Measurements from ENCODE around the gene CLOCK. TPM values are rescaled to one million over a fixed set of nuclear protein-coding genes. Genes with fewer than 3 reads are reported as not detected.

Gene CLOCK
- total and polyA plus RNA-seq, 9 of the 15 experiments (the other 6 are each of a cell fraction or from before 2014, with no cell fraction given): 3.7 to 14.4 (median 9.4) TPM

DNA sequence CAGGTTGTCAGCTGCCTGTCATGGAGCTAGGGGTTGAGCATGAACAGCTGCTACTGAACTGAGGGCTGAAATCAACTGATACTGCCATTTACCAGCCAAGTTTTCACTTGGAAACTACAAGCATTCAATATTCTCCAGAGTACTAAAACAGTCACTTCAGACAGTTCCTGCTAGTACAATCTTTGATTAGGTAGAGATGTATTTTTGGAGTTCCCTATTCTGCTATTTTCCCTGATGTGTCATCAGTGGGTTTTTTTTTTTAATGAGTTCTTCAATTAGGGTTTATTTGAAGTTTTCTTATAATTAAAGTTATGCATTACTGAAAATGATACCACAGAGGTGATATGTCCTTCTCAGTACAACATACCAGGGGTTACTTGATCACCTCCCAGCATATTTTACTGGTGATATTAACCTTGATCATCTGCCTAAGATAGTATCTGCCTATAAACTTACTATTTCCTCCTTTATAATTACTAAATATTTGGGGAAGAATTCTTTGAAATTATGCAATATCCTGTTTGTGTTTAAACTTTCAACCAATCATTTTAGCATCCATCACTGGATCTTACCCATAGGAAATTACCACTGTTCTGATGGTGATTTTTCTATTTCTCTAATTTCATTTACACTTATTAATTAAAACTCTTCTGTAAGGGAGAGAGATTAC lies 31.8 kb upstream of the CLOCK start:
- FAIRE-seq (no peak), DNase-seq (ENCODE audit: extremely low read depth in 1 of 4, low spot score in 3 of 4) (no peak), ATAC-seq (no peak)
- Histone ChIP-seq H3K27me3 (ENCODE audit: control insufficient read depth in 2 of 2, insufficient read depth in 2 of 2, low read length in 2 of 2) (no peaks in the 10 kb centered on the region), H3K4me2 (ENCODE audit: insufficient read depth, low read length) (no peak overlapping the region), H3K27ac (ENCODE audit: extremely low read depth, low read depth, low read length) (no peak overlapping the region), H3K79me2 (ENCODE audit: control insufficient read depth, insufficient read depth, low read length) (no peaks in the 10 kb centered on the region), H3K9me1 (ENCODE audit: control insufficient read depth, insufficient read depth, low read length) (no peaks in the 10 kb centered on the region), H3K4me1 (replicated peaks in 1 of 2; ENCODE audit: control insufficient read depth in 2 of 2, insufficient read depth in 2 of 2, low read length in 2 of 2) (no peaks in the 10 kb centered on the region), H2AFZ (ENCODE audit: low read depth, low read length) (no peak overlapping the region), H3K9ac (ENCODE audit: insufficient read depth in 1 of 2, low read depth in 2 of 2, low read length in 2 of 2) (no peak overlapping the region), H3K36me3 (ENCODE audit: control insufficient read depth, insufficient read depth, low read length) (peaks cover 10% of the 10 kb centered on the region; the same call in 2 of the 3 replicates), H4K20me1 (replicated peaks; ENCODE audit: control insufficient read depth, insufficient read depth, low read length) (no peaks in the 10 kb centered on the region), H3K4me3 (no peak overlapping the region), H3K9me3 (replicated peaks; ENCODE audit: control insufficient read depth, insufficient read depth, low read depth, low read length) (peaks cover 2% of the 10 kb centered on the region)
- BruUV-seq (replicated peaks): no TSS peak
- POLR2A ChIA-PET: no interaction called here
- in situ Hi-C loops (cut with MboI) (no loop called here), intact Hi-C loops (cut with micrococcal nuclease) (no loop called here)
- CTCF ChIA-PET (ENCODE audit: low intra/inter-chr PET ratio): no interaction called here
- TF ChIP-seq, protein P1, sequence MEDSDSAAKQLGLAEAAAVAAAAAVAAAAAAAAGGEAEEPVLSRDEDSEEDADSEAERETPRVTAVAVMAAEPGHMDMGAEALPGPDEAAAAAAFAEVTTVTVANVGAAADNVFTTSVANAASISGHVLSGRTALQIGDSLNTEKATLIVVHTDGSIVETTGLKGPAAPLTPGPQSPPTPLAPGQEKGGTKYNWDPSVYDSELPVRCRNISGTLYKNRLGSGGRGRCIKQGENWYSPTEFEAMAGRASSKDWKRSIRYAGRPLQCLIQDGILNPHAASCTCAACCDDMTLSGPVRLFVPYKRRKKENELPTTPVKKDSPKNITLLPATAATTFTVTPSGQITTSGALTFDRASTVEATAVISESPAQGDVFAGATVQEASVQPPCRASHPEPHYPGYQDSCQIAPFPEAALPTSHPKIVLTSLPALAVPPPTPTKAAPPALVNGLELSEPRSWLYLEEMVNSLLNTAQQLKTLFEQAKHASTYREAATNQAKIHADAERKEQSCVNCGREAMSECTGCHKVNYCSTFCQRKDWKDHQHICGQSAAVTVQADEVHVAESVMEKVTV (CRISPR knock-in tag; IDR thresholded peaks at IDR 0.05): no peak
- TF ChIP-seq ZNF12 (CRISPR knock-in tag; IDR thresholded peaks at IDR 0.05) (no peak), KLF16 (IDR thresholded peaks at IDR 0.05) (no peak), KDM4B (IDR thresholded peaks at IDR 0.05; ENCODE audit: borderline replicate concordance in 2 of 2, low read depth in 1 of 2) (no peak), NUFIP1 (IDR thresholded peaks at IDR 0.05; ENCODE audit: partially characterized antibody) (no peak), KLF10 (CRISPR knock-in tag; IDR thresholded peaks at IDR 0.05) (no peak), ARID2 (IDR thresholded peaks at IDR 0.05) (no peak), ZNF766 (CRISPR knock-in tag; conservative IDR thresholded peaks at IDR 0.05) (no peak), STAT5B (CRISPR knock-in tag; IDR thresholded peaks at IDR 0.05) (no peak), ZBTB17 (CRISPR knock-in tag; IDR thresholded peaks at IDR 0.05) (no peak), FOXJ3 (CRISPR knock-in tag; IDR thresholded peaks at IDR 0.05) (no peak), LEF1 (IDR thresholded peaks at IDR 0.05) (no peak)
- TF ChIP-seq, protein P2, sequence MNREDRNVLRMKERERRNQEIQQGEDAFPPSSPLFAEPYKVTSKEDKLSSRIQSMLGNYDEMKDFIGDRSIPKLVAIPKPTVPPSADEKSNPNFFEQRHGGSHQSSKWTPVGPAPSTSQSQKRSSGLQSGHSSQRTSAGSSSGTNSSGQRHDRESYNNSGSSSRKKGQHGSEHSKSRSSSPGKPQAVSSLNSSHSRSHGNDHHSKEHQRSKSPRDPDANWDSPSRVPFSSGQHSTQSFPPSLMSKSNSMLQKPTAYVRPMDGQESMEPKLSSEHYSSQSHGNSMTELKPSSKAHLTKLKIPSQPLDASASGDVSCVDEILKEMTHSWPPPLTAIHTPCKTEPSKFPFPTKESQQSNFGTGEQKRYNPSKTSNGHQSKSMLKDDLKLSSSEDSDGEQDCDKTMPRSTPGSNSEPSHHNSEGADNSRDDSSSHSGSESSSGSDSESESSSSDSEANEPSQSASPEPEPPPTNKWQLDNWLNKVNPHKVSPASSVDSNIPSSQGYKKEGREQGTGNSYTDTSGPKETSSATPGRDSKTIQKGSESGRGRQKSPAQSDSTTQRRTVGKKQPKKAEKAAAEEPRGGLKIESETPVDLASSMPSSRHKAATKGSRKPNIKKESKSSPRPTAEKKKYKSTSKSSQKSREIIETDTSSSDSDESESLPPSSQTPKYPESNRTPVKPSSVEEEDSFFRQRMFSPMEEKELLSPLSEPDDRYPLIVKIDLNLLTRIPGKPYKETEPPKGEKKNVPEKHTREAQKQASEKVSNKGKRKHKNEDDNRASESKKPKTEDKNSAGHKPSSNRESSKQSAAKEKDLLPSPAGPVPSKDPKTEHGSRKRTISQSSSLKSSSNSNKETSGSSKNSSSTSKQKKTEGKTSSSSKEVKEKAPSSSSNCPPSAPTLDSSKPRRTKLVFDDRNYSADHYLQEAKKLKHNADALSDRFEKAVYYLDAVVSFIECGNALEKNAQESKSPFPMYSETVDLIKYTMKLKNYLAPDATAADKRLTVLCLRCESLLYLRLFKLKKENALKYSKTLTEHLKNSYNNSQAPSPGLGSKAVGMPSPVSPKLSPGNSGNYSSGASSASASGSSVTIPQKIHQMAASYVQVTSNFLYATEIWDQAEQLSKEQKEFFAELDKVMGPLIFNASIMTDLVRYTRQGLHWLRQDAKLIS (CRISPR knock-in tag; IDR thresholded peaks at IDR 0.05): no peak
- TF ChIP-seq, protein P3, sequence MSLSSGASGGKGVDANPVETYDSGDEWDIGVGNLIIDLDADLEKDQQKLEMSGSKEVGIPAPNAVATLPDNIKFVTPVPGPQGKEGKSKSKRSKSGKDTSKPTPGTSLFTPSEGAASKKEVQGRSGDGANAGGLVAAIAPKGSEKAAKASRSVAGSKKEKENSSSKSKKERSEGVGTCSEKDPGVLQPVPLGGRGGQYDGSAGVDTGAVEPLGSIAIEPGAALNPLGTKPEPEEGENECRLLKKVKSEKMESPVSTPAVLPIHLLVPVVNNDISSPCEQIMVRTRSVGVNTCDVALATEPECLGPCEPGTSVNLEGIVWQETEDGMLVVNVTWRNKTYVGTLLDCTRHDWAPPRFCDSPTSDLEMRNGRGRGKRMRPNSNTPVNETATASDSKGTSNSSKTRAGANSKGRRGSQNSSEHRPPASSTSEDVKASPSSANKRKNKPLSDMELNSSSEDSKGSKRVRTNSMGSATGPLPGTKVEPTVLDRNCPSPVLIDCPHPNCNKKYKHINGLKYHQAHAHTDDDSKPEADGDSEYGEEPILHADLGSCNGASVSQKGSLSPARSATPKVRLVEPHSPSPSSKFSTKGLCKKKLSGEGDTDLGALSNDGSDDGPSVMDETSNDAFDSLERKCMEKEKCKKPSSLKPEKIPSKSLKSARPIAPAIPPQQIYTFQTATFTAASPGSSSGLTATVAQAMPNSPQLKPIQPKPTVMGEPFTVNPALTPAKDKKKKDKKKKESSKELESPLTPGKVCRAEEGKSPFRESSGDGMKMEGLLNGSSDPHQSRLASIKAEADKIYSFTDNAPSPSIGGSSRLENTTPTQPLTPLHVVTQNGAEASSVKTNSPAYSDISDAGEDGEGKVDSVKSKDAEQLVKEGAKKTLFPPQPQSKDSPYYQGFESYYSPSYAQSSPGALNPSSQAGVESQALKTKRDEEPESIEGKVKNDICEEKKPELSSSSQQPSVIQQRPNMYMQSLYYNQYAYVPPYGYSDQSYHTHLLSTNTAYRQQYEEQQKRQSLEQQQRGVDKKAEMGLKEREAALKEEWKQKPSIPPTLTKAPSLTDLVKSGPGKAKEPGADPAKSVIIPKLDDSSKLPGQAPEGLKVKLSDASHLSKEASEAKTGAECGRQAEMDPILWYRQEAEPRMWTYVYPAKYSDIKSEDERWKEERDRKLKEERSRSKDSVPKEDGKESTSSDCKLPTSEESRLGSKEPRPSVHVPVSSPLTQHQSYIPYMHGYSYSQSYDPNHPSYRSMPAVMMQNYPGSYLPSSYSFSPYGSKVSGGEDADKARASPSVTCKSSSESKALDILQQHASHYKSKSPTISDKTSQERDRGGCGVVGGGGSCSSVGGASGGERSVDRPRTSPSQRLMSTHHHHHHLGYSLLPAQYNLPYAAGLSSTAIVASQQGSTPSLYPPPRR (CRISPR knock-in tag; IDR thresholded peaks at IDR 0.05; ENCODE audit: borderline replicate concordance): no peak

All from K562 (cell line).